DOHH2 (cell line): ENCODE data around the gene RASSF9.

Experiments
- CTCF ChIP-seq: fragments of 200-600 bp; sonication (generic); IDR thresholded peaks from one replicate; pipeline ENCODE4 v1.5.1; 2014; ENCODE audit warnings: antibody characterized with exemption, mild to moderate bottlenecking, low read depth, low read length; ENCODE audit not compliant: poor library complexity, severe bottlenecking
- EZH2phosphoT487 ChIP-seq: fragments of 200-600 bp; sonication (generic); IDR thresholded peaks from 2 replicates; pipeline ENCODE4 v1.6.1; 2017; ENCODE audit warnings: borderline replicate concordance, mild to moderate bottlenecking, antibody characterized with exemption, low read length, moderate library complexity, mixed read lengths

GRCh38 chr12:85828576-85828975, 7.6 kb downstream of the RASSF9 start:
- TF ChIP-seq CTCF (no peak), EZH2phosphoT487 (no peak)
